Sigmoid colon (tissue), 7 donors: ENCODE measurements around the gene S1PR3. TPM values are rescaled to one million over a fixed set of nuclear protein-coding genes. Genes with fewer than 3 reads are reported as not detected.

Source experiments
- DNase-seq: peaks from one replicate; pipeline ENCODE4 v3.0.0-alpha.2; 2019
- H3K27ac ChIP-seq, 4 donors: fragments of 200-600 bp; sonication (generic); one replicate each; pipeline ENCODE4 v1.5.1; 2016 to 2019; ENCODE audit warnings: mild to moderate bottlenecking in 1 of 4
- H3K27me3 ChIP-seq, 3 donors: fragments of 200-600 bp; sonication (generic); one replicate each; pipeline ENCODE4 v1.5.1; 2019; ENCODE audit warnings: mild to moderate bottlenecking in 1 of 3
- H3K36me3 ChIP-seq, 4 donors: fragments of 200-600 bp; sonication (generic); one replicate each; pipeline ENCODE4 v1.5.1; 2016 to 2019
- H3K4me1 ChIP-seq, 4 donors: fragments of 200-600 bp; sonication (generic); one replicate each; pipeline ENCODE4 v1.5.1; 2017 to 2019
- H3K4me3 ChIP-seq, 4 donors: fragments of 200-600 bp; sonication (generic); one replicate each; pipeline ENCODE4 v1.5.1; 2017 to 2019; ENCODE audit warnings: mild to moderate bottlenecking in 2 of 4, moderate library complexity in 1 of 4
- H3K9me3 ChIP-seq, 4 donors: fragments of 200-600 bp in 3 of 4; sonication (generic) in 3 of 4; one replicate each; pipeline versions ENCODE4 v1.5.1 to v1.6.1; 2013 to 2019
- CTCF ChIP-seq, 4 experiments: fragments of 450-650 bp in 3 of 4; fragments of 200-600 bp in 1 of 4; IDR thresholded peaks; one replicate each; pipeline ENCODE4 v1.5.1; 2016 to 2019; ENCODE audit warnings: antibody characterized with exemption in 4 of 4, mild to moderate bottlenecking in 3 of 4, moderate library complexity in 2 of 4
- EP300 ChIP-seq, 4 donors: sonication (generic); formaldehyde crosslinking; IDR thresholded peaks; one replicate each; pipeline ENCODE4 v1.6.1; 2017; ENCODE audit warnings: antibody characterized with exemption in 4 of 4
- POLR2A ChIP-seq, 2 donors: fragments of 450-650 bp; IDR thresholded peaks; one replicate each; pipeline ENCODE4 v1.6.1; 2016; ENCODE audit warnings: antibody characterized with exemption in 2 of 2, mild to moderate bottlenecking in 2 of 2, moderate library complexity in 2 of 2
- POLR2AphosphoS5 ChIP-seq, 4 donors: sonication (generic); formaldehyde crosslinking; IDR thresholded peaks; one replicate each; pipeline ENCODE4 v1.6.1; 2017; ENCODE audit warnings: antibody characterized with exemption in 4 of 4
- WGBS, 2 donors: extraction: QIAGEN DNeasy Blood & Tissue Kit; methylation state at CpG; one replicate each; pipeline ENCODE4 v1.1.7; 2013; 5-methylcytosine and 5-hydroxymethylcytosine counted together
- intact Hi-C: fragments of 100-400 bp; cut with DNase I; formaldehyde crosslinking; loops from one replicate; pipeline ENCODE4 v1.15.1; 2023
- polyA plus RNA-seq, 3 donors: library from polyadenylated mRNA; stranded (reverse); fragments of 200-250 nt; gene quantifications; one replicate each; pipeline ENCODE4 v1.2.3, GENCODE V29; 2013
- total RNA-seq, 4 donors: library from RNA; depleted of rRNA; stranded (reverse); fragments of >200 nt; gene quantifications; one replicate each; pipeline ENCODE4 v1.1.0, GENCODE V29; 2016
- donor health status: healthy with polysubstance abuse.
- donor health status: Bipolar disorder and iron deficiency.
- donor health status: healthy.

Gene S1PR3
- total and polyA plus RNA-seq, 7 donors, result 0.23 to 33.0 (median 10.4) TPM

GRCh38 chr9:88996046-88996920 is 5.0 kb downstream of the S1PR3 start:
- H3K27me3 ChIP-seq, result no peaks in the 10 kb centered on the region
- H3K9me3 ChIP-seq, result no peaks in the 10 kb centered on the region
- TF ChIP-seq POLR2A (IDR thresholded peaks at IDR 0.05), result no peak
- TF ChIP-seq CTCF (IDR thresholded peaks at IDR 0.05), result no peak
- no peak for TF ChIP-seq POLR2AphosphoS5 (IDR thresholded peaks at IDR 0.05)
- no peak for TF ChIP-seq EP300 (IDR thresholded peaks at IDR 0.05)
- H3K4me1 ChIP-seq, result peaks cover 0 to 92% (median 74%) of the 10 kb centered on the region in 4 donors
- H3K27ac ChIP-seq, result peak overlapping the region in 2 of 4 donors; percentile 69 to 98
- no peaks in the 10 kb centered on the region for H3K36me3 ChIP-seq
- no peak for DNase-seq
- intact Hi-C loops, result loop anchor here (5.0 to 10.0 kb wide), 2 partner anchors 344 to 801 kb away; no protein-coding TSS in a partner anchor
- whole genome bisulfite sequencing, 2 donors, result 92 to 94% methylated on average over 14 of the region's 14 CpGs
- H3K4me3 ChIP-seq, result no peak overlapping the region

- peaks cover 0 to 94% (median 74%) of the 10 kb centered on the region in 4 donors for H3K4me1 ChIP-seq
- WGBS, 2 donors, result 85% methylated on average over 4 of the region's 4 CpGs
Observed at GRCh38 chr9:88996921-88997235, 5.6 kb downstream of the S1PR3 start.

GRCh38 chr9:88997646-88998045 is 6.4 kb downstream of the S1PR3 start:
- Histone ChIP-seq H3K27me3 (no peaks in the 10 kb centered on the region), H3K4me3 (no peak overlapping the region), H3K4me1 (peaks cover 0 to 86% (median 66%) of the 10 kb centered on the region in 4 donors), H3K27ac (peak overlapping the region in 3 of 4 donors; percentile 56 to 98 (median 69)), H3K36me3 (no peaks in the 10 kb centered on the region), H3K9me3 (no peaks in the 10 kb centered on the region)
- intact Hi-C loops, result loop anchor here (5.0 to 10.0 kb wide), 2 partner anchors 345 to 803 kb away; no protein-coding TSS in a partner anchor
- 85 to 86% methylated on average over 8 of the region's 8 CpGs for WGBS, 2 donors
- TF ChIP-seq EP300 (IDR thresholded peaks at IDR 0.05), result no peak
- no peak for TF ChIP-seq POLR2AphosphoS5 (IDR thresholded peaks at IDR 0.05)
- no peak for TF ChIP-seq POLR2A (IDR thresholded peaks at IDR 0.05)
- no peak for TF ChIP-seq CTCF (IDR thresholded peaks at IDR 0.05)
- no peak for DNase-seq

More at GRCh38 chr9:88996921-88997235, 5.6 kb downstream of the S1PR3 start:
- H3K27ac ChIP-seq, result peak overlapping the region in 2 of 4 donors; percentile 69 to 98
- TF ChIP-seq CTCF (IDR thresholded peaks at IDR 0.05) (no peak), POLR2A (IDR thresholded peaks at IDR 0.05) (no peak)
- no peak for DNase-seq
- H3K4me3 ChIP-seq, result no peak overlapping the region
- H3K9me3 ChIP-seq, result no peaks in the 10 kb centered on the region
- no peaks in the 10 kb centered on the region for H3K36me3 ChIP-seq
- intact Hi-C loops, result loop anchor here (5.0 to 10.0 kb wide), 2 partner anchors 345 to 802 kb away; no protein-coding TSS in a partner anchor
- H3K27me3 ChIP-seq, result no peaks in the 10 kb centered on the region

GRCh38 chr9:88998503-88998902 is 7.2 kb downstream of the S1PR3 start:
- TF ChIP-seq POLR2A (IDR thresholded peaks at IDR 0.05) (no peak), POLR2AphosphoS5 (IDR thresholded peaks at IDR 0.05) (no peak), EP300 (IDR thresholded peaks at IDR 0.05) (no peak), CTCF (IDR thresholded peaks at IDR 0.05) (no peak)
- intact Hi-C loops, result loop anchor here (5.0 to 10.0 kb wide), 2 partner anchors 346 to 804 kb away; no protein-coding TSS in a partner anchor
- 10 to 30% methylated on average over 2 of the region's 2 CpGs for WGBS, 2 donors
- Histone ChIP-seq H3K36me3 (no peaks in the 10 kb centered on the region), H3K27ac (peak overlapping the region; percentile 47 to 98 (median 62)), H3K9me3 (no peaks in the 10 kb centered on the region), H3K27me3 (no peaks in the 10 kb centered on the region), H3K4me1 (peaks cover 0 to 77% (median 58%) of the 10 kb centered on the region in 4 donors), H3K4me3 (no peak overlapping the region)
- no peak for DNase-seq
